ENCODE results near the gene NUCB1.
"Not testable (repeated sequence)": the region's sequence is repeated elsewhere in the genome, so short reads cannot be mapped to it uniquely, and the experiment has no call there.

GRCh38 chr19:48876043-48876981 lies 23.8 kb upstream of the NUCB1 start:
- TF ChIP-seq MYC (IDR thresholded peaks at IDR 0.05; ENCODE audit: low read depth, low read length); CTCF (IDR thresholded peaks at IDR 0.05; ENCODE audit: extremely low read depth in 1 of 2, insufficient read depth in 1 of 2, low read depth in 1 of 2, low read length in 2 of 2); MAX (IDR thresholded peaks at IDR 0.05; ENCODE audit: insufficient read depth, insufficient read length); EZH2 (IDR thresholded peaks at IDR 0.05; ENCODE audit: borderline replicate concordance, low read depth, low read length, severe bottlenecking): not testable (repeated sequence)
- TF ChIP-seq POLR2A (IDR thresholded peaks at IDR 0.05; ENCODE audit: low read depth, low read length) (peak; percentile 10), POLR2AphosphoS5 (IDR thresholded peaks at IDR 0.05; ENCODE audit: insufficient read depth, low read depth, low read length) (peak; percentile 35), GATA2 (IDR thresholded peaks at IDR 0.05; ENCODE audit: insufficient read depth, insufficient read length, low read depth, low read length) (peak; percentile 17), JUN (IDR thresholded peaks at IDR 0.05; ENCODE audit: borderline replicate concordance, insufficient read depth, insufficient read length, low read depth) (peak; percentile 63), FOS (IDR thresholded peaks at IDR 0.05; ENCODE audit: borderline replicate concordance, insufficient read depth, low read length) (peak; percentile 66)

Data from endothelial cell of umbilical vein (primary cell).